Activated CD4-positive, alpha-beta memory T cell treated with anti-CD3 and anti-CD28 coated beads, Interleukin-2, amount 10 ng/mL, durations not matched to agents 7 days and 5 days (primary cell): ENCODE results near the gene LYZ. TPM values are rescaled to one million over a fixed set of nuclear protein-coding genes. Genes with fewer than 3 reads are reported as not detected.

ENCODE experiments used
- CTCF ChIA-PET: fragments of 350-600 bp; sonication (Branson Sonifier 250); formaldehyde crosslinking; loops from one replicate; lab custom pipeline; 2021; ENCODE audit warnings: antibody characterized with exemption, inconsistent platforms; lab: Charles Lee
- POLR2A ChIA-PET: fragments of 350-600 bp; sonication (Branson Sonifier 250); formaldehyde crosslinking; loops from one replicate; lab custom pipeline; 2021; ENCODE audit warnings: antibody characterized with exemption; lab: Charles Lee
- DNase-seq: peaks from one replicate; pipeline ENCODE4 v3.0.0-alpha.2; 2020
- H3K27ac Mint-ChIP-seq: one replicate; pipeline ENCODE4 v1.8.0; 2021; ENCODE audit warnings: mild to moderate bottlenecking, mixed read lengths
- H3K27me3 Mint-ChIP-seq: one replicate; pipeline ENCODE4 v1.8.0; 2021; ENCODE audit warnings: mixed read lengths
- H3K36me3 Mint-ChIP-seq: one replicate; pipeline ENCODE4 v1.8.0; 2021; ENCODE audit warnings: low read depth, mixed read lengths
- H3K4me1 Mint-ChIP-seq: one replicate; pipeline ENCODE4 v1.8.0; 2021; ENCODE audit warnings: mixed read lengths
- H3K4me3 Mint-ChIP-seq: one replicate; pipeline ENCODE4 v1.8.0; 2021; ENCODE audit warnings: mild to moderate bottlenecking, mixed read lengths
- H3K9me3 Mint-ChIP-seq: one replicate; pipeline ENCODE4 v1.8.0; 2021; ENCODE audit warnings: mixed read lengths
- total RNA-seq, 2 experiments: library from RNA; stranded (reverse); gene quantifications; one replicate each; pipeline ENCODE4 v1.2.3, GENCODE V29; 2021

LYZ gene
- total RNA-seq, 2 experiments from 2014 or later, result 0.48 to 0.50 TPM

GRCh38 chr12:69396963-69397362, 48.8 kb downstream of the LYZ start:
- Mint-ChIP-seq H3K27me3 (no peaks in the 10 kb centered on the region), H3K4me3 (no peak overlapping the region), H3K4me1 (no peaks in the 10 kb centered on the region), H3K9me3 (peaks cover 10% of the 10 kb centered on the region), H3K27ac (no peak overlapping the region), H3K36me3 (peaks cover 51% of the 10 kb centered on the region)
- POLR2A ChIA-PET, result no interaction called here
- CTCF ChIA-PET, result no interaction called here
- DNase-seq, result no peak

GRCh38 chr12:69397978-69398377, 49.8 kb downstream of the LYZ start:
- ChIA-PET POLR2A (no interaction called here), CTCF (no interaction called here)
- peaks cover 10% of the 10 kb centered on the region for H3K9me3 Mint-ChIP-seq
- no peaks in the 10 kb centered on the region for H3K27me3 Mint-ChIP-seq
- peaks cover 41% of the 10 kb centered on the region for H3K36me3 Mint-ChIP-seq
- H3K27ac Mint-ChIP-seq, result no peak overlapping the region
- H3K4me1 Mint-ChIP-seq, result no peaks in the 10 kb centered on the region
- no peak for DNase-seq
- H3K4me3 Mint-ChIP-seq, result no peak overlapping the region

GRCh38 chr12:69401940-69402339, 53.8 kb downstream of the LYZ start:
- peaks cover 7% of the 10 kb centered on the region for H3K9me3 Mint-ChIP-seq
- no peaks in the 10 kb centered on the region for H3K27me3 Mint-ChIP-seq
- no peaks in the 10 kb centered on the region for H3K4me1 Mint-ChIP-seq
- DNase-seq, result no peak
- peaks cover 13% of the 10 kb centered on the region for H3K36me3 Mint-ChIP-seq
- ChIA-PET POLR2A (no interaction called here), CTCF (no interaction called here)
- H3K27ac Mint-ChIP-seq, result no peak overlapping the region
- H3K4me3 Mint-ChIP-seq, result no peak overlapping the region

Other genes with a start within 250 kb of the LYZ start
- 10 to 100 TPM; 89.9 to 91.6 TPM for gene CPSF6, start 108.8 kb upstream of the LYZ start, total RNA-seq
- gene YEATS4, start 11.4 kb downstream of the LYZ start, total RNA-seq, result 10 to 100 TPM; 43.0 to 45.0 TPM
- 10 to 100 TPM; 12.8 to 15.1 TPM for gene FRS2, start 122.0 kb downstream of the LYZ start, total RNA-seq
- 100 to 1,000 TPM; 131 to 135 TPM for gene CCT2, start 237.1 kb downstream of the LYZ start, total RNA-seq